Transverse colon (tissue), 4 donors: ENCODE measurements around the gene TRIM7. TPM values are rescaled to one million over a fixed set of nuclear protein-coding genes. Genes with fewer than 3 reads are reported as not detected.
A peak's percentile ranks its signal among the peaks of the same experiment; 100 is the strongest.
"Not testable (repeated sequence)": the region's sequence is repeated elsewhere in the genome, so short reads cannot be mapped to it uniquely, and the experiment has no call there.

Experiments
- DNase-seq: peaks from one replicate; pipeline ENCODE4 v3.0.0-alpha.2; 2019
- H3K27ac ChIP-seq, 4 donors: fragments of 200-600 bp; sonication (generic); 2 replicates each; pipeline ENCODE4 v1.5.1; 2016 to 2018; ENCODE audit warnings: inconsistent platforms in 4 of 4
- H3K27me3 ChIP-seq: fragments of 200-600 bp; sonication (generic); 2 replicates; pipeline ENCODE4 v1.5.1; 2017; ENCODE audit warnings: inconsistent platforms
- H3K36me3 ChIP-seq, 4 donors: fragments of 200-600 bp; sonication (generic); 2 replicates each; pipeline ENCODE4 v1.5.1; 2017 to 2019; ENCODE audit warnings: inconsistent platforms in 4 of 4
- H3K4me1 ChIP-seq, 4 donors: fragments of 200-600 bp; sonication (generic); 2 replicates each; pipeline ENCODE4 v1.5.1; 2017 to 2020; ENCODE audit warnings: inconsistent platforms in 4 of 4
- H3K4me3 ChIP-seq, 4 donors: fragments of 200-600 bp; sonication (generic); 1 replicate in 1 of 4; 2 replicates in 3 of 4; pipeline versions ENCODE4 v1.5.1 to v1.6.1; 2017 to 2019; ENCODE audit warnings: inconsistent platforms in 4 of 4
- H3K9me3 ChIP-seq, 2 donors: fragments of 200-600 bp; sonication (generic); 2 replicates each; pipeline ENCODE4 v1.5.1; 2017 to 2019; ENCODE audit warnings: inconsistent platforms in 2 of 2
- CTCF ChIP-seq, 5 experiments: fragments of 200-600 bp in 3 of 5; fragments of 450-650 bp in 2 of 5; sonication (generic) in 3 of 5; IDR thresholded peaks; 1 replicate in 2 of 5; 2 replicates in 3 of 5; pipeline ENCODE4 v1.5.1; 2016 to 2017; ENCODE audit warnings: antibody characterized with exemption in 5 of 5, inconsistent platforms in 3 of 5, mild to moderate bottlenecking in 2 of 5, moderate library complexity in 1 of 5
- EP300 ChIP-seq: sonication (generic); formaldehyde crosslinking; IDR thresholded peaks from one replicate; pipeline ENCODE4 v1.6.1; 2017; ENCODE audit warnings: antibody characterized with exemption, low read depth
- POLR2A ChIP-seq: fragments of 450-650 bp; IDR thresholded peaks from one replicate; pipeline ENCODE4 v1.6.1; 2016; ENCODE audit warnings: antibody characterized with exemption, mild to moderate bottlenecking, moderate library complexity
- POLR2AphosphoS5 ChIP-seq, 3 donors: sonication (generic); formaldehyde crosslinking; IDR thresholded peaks; one replicate each; pipeline ENCODE4 v1.6.1; 2016; ENCODE audit warnings: antibody characterized with exemption in 3 of 3
- WGBS, 2 donors: methylation state at CpG; one replicate each; pipeline ENCODE4 v1.1.5; 2018; ENCODE audit warnings: low coverage in 1 of 2; 5-methylcytosine and 5-hydroxymethylcytosine counted together
- in situ Hi-C, 4 donors: fragments of 200-750 bp; cut with MboI; loops; one replicate each; pipeline versions ENCODE4 v1.15.0 to v1.15.1; 2017; ENCODE audit warnings: low sequenced_read_pairs in 3 of 4, low pct_ligation_motif_present in 1 of 4, low pct_unique_long_range_greater_than_20kb in 1 of 4
- intact Hi-C: fragments of 100-400 bp; cut with DNase I; formaldehyde crosslinking; loops from one replicate; pipeline ENCODE4 v1.15.1; 2023; ENCODE audit warnings: low total_unique reads
- total RNA-seq, 4 donors: library from RNA; depleted of rRNA; stranded (reverse); fragments of >200 nt; gene quantifications; one replicate each; pipeline ENCODE4 v1.1.0, GENCODE V29; 2016

The TRIM7 gene
- total RNA-seq, 4 donors from 2014 or later, result 2.5 to 16.7 (median 7.5) TPM; not detected in 1

GRCh38 chr5:181173027-181173419 lies 32.0 kb downstream of the TRIM7 start:
- DNase-seq, result no peak
- H3K9me3 ChIP-seq, result no peaks in the 10 kb centered on the region
- H3K4me3 ChIP-seq, result no peak overlapping the region
- WGBS, 2 donors, result 13% methylated on average over 11 of the region's 11 CpGs
- H3K27me3 ChIP-seq, result peaks cover 89% of the 10 kb centered on the region
- in situ Hi-C loops, result no loop called here
- H3K36me3 ChIP-seq, result no peaks in the 10 kb centered on the region
- no peak overlapping the region for H3K27ac ChIP-seq
- intact Hi-C loops, result no loop called here
- H3K4me1 ChIP-seq, result peaks cover 0 to 20% (median 12%) of the 10 kb centered on the region in 4 donors
- TF ChIP-seq POLR2AphosphoS5 (IDR thresholded peaks at IDR 0.05), result no peak
- peak in 2 of 5 experiments; percentile 13 to 16 for TF ChIP-seq CTCF (IDR thresholded peaks at IDR 0.05)

DNA sequence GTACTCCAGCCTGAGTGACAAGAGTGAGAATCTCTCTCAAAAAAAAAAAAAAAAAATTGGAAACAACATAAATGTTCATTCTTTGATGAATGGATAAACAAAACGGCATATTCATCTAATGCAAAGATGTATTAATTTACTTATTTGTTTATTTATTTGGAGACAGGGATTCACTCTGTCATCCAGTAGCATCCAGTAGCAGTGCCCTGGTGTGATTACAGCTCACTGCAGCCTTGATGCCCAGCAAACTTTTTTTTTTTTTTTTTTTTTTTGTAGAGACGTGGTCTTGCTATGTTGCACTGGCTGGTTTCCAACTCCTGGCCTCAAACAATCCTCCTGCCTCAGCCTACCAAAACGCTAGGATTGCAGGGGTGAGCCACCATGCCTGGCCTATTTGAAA lies 33.2 kb downstream of the TRIM7 start:
- no peak overlapping the region for H3K4me3 ChIP-seq
- in situ Hi-C loops (no loop called here), intact Hi-C loops (no loop called here)
- WGBS, 2 donors, result 28 to 41% methylated on average over 2 to 3 of the region's 3 CpGs
- H3K27ac ChIP-seq, result no peak overlapping the region
- peaks cover 0 to 20% (median 12%) of the 10 kb centered on the region in 4 donors for H3K4me1 ChIP-seq
- no peak for TF ChIP-seq EP300
- no peak for TF ChIP-seq POLR2A
- H3K36me3 ChIP-seq, result no peaks in the 10 kb centered on the region
- DNase-seq, result no peak
- no peaks in the 10 kb centered on the region for H3K9me3 ChIP-seq
- H3K27me3 ChIP-seq, result peaks cover 93% of the 10 kb centered on the region

DNA sequence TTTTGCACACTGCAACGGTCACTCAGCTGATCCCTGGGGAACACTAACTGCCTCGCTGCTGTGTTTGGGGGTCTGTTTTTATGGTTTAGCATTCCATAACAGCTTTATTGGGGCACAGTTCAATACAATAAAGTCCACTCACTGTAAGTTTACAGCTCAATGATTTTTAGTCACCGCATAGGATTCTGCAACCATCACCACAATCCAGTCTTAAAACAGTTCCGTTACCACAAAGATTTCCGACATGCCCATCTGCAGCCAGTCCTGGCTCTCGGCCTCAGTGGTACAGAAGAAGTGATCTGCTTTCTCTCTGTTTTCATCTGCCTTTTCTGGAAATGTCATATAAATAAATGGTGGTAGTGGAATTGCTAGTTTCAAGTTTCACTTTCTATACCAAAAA lies 34.0 kb downstream of the TRIM7 start:
- Histone ChIP-seq H3K4me3 (no peak overlapping the region), H3K27ac (no peak overlapping the region), H3K27me3 (peaks cover 100% of the 10 kb centered on the region), H3K4me1 (peaks cover 0 to 20% (median 12%) of the 10 kb centered on the region in 4 donors), H3K36me3 (no peaks in the 10 kb centered on the region), H3K9me3 (no peaks in the 10 kb centered on the region)
- intact Hi-C loops, result no loop called here
- in situ Hi-C loops, result no loop called here
- WGBS, 2 donors, result 27 to 42% methylated on average over 5 to 6 of the region's 6 CpGs
- no peak for TF ChIP-seq EP300
- no peak for TF ChIP-seq POLR2AphosphoS5 (IDR thresholded peaks at IDR 0.05)
- no peak for TF ChIP-seq CTCF (IDR thresholded peaks at IDR 0.05)
- no peak for TF ChIP-seq POLR2A
- no peak for DNase-seq

- Histone ChIP-seq H3K27ac (no peak overlapping the region), H3K36me3 (no peaks in the 10 kb centered on the region), H3K9me3 (no peaks in the 10 kb centered on the region), H3K27me3 (peaks cover 100% of the 10 kb centered on the region), H3K4me1 (peaks cover 0 to 20% (median 12%) of the 10 kb centered on the region in 4 donors), H3K4me3 (no peak overlapping the region)
- intact Hi-C loops (no loop called here), in situ Hi-C loops (no loop called here)
- TF ChIP-seq POLR2A (no peak), EP300 (no peak), POLR2AphosphoS5 (IDR thresholded peaks at IDR 0.05) (no peak), CTCF (IDR thresholded peaks at IDR 0.05) (no peak)
- DNase-seq, result no peak
- WGBS, 2 donors, result 19 to 23% methylated on average over 10 to 33 of the region's 33 CpGs
Measured at GRCh38 chr5:181170237-181170825, 34.7 kb downstream of the TRIM7 start.

DNA sequence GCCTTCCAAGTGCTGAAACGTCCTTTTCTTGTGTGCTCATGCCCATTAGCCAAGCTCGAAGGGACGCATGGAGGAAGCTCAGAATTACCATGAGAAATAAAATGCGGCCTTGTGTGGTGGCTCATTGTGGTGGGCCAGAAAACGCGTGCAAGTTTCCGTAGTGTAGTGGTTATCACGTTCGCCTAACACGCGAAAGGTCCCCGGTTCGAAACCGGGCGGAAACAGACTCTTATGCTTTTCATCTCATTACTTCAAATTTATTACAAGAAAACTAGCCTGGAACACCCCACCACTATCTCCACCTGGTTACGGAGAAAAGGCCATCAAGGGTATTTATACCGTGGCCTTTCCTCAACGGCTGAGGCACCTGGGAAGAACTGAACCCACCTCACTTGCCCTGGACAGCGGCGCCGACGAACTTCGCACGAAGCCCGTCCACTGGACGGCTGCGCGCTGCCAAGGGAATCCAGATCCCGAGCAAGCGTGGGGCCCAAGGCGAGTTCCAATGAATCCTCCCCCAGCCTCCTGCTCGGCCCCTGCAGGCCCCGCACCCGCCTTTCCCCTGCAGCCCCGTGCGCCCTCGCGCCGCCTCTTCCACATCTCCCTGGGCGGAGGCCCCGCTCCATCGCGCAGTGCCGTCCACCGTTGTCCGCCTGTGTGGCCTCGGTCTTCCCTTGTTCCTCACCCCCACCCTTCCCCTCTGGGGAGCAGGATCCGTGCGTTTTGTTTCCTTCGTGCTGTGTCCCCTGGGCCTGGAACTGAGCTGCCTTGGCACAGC lies 35.3 kb downstream of the TRIM7 start:
- DNase-seq, in situ Hi-C loops: not testable (repeated sequence)

More for the DNA sequence above, 35.3 kb downstream of the TRIM7 start:
- Histone ChIP-seq H3K4me1 (peaks cover 0 to 20% (median 12%) of the 10 kb centered on the region in 4 donors), H3K27me3 (peaks cover 100% of the 10 kb centered on the region)
- 16 to 17% methylated on average over 5 to 49 of the region's 50 CpGs for WGBS, 2 donors
- H3K4me3 ChIP-seq, intact Hi-C loops, H3K36me3 ChIP-seq, H3K27ac ChIP-seq, H3K9me3 ChIP-seq: not testable (repeated sequence)
